Naive thymus-derived CD4-positive, alpha-beta T cell (primary cell): ENCODE results near the gene CLSTN1. TPM values are rescaled to one million over a fixed set of nuclear protein-coding genes. Genes with fewer than 3 reads are reported as not detected.
A peak's percentile ranks its signal among the peaks of the same experiment; 100 is the strongest.
"Not testable (repeated sequence)": the region's sequence is repeated elsewhere in the genome, so short reads cannot be mapped to it uniquely, and the experiment has no call there.

Experiments
- ATAC-seq: fragments of 150-1000 bp; cut with Tn5 transposase; 2 replicates; pipeline ENCODE4 v1.10.0; 2021; ENCODE audit warnings: mild to moderate bottlenecking, moderate library complexity
- CTCF ChIA-PET: fragments of 350-600 bp; sonication (Branson Sonifier 250); formaldehyde crosslinking; loops from one replicate; lab custom pipeline; 2021; ENCODE audit warnings: antibody characterized with exemption; lab: Charles Lee
- POLR2A ChIA-PET: fragments of 350-600 bp; sonication (Branson Sonifier 250); formaldehyde crosslinking; loops from one replicate; lab custom pipeline; 2021; ENCODE audit warnings: antibody characterized with exemption, inconsistent platforms; lab: Charles Lee
- DNase-seq, 9 donors: peaks; one replicate each; pipeline versions ENCODE4 v3.0.0 to v3.0.0-alpha.2; 2020 to 2022; ENCODE audit warnings: mixed read lengths in 1 of 9
- H3K27ac ChIP-seq: one replicate; pipeline ENCODE4 v1.7.0; 2013; ENCODE audit warnings: mild to moderate bottlenecking, low read depth, low read length, moderate library complexity
- H3K27me3 ChIP-seq, 2 donors: one replicate each; pipeline ENCODE4 v1.7.0; 2013; ENCODE audit warnings: low read length in 2 of 2, mild to moderate bottlenecking in 2 of 2, moderate library complexity in 2 of 2; ENCODE audit not compliant: control insufficient read depth in 2 of 2, insufficient read depth in 2 of 2
- H3K36me3 ChIP-seq, 3 experiments: 1 replicate in 2 of 3; 2 replicates in 1 of 3; pipeline ENCODE4 v1.7.0; 2013; ENCODE audit warnings: low read length in 3 of 3, mild to moderate bottlenecking in 3 of 3, moderate library complexity in 1 of 3; ENCODE audit not compliant: insufficient read depth in 3 of 3, control insufficient read depth in 2 of 3
- H3K4me1 ChIP-seq, 2 donors: one replicate each; pipeline ENCODE4 v1.7.0; 2013; ENCODE audit warnings: low read length in 2 of 2, mild to moderate bottlenecking in 2 of 2, moderate library complexity in 1 of 2; ENCODE audit not compliant: control insufficient read depth in 2 of 2, insufficient read depth in 2 of 2
- H3K4me3 ChIP-seq: 2 replicates; pipeline ENCODE4 v1.7.0; 2013; ENCODE audit warnings: mild to moderate bottlenecking, low read length
- H3K9me3 ChIP-seq, 3 experiments: 1 replicate in 2 of 3; 2 replicates in 1 of 3; pipeline ENCODE4 v1.7.0; 2013; ENCODE audit warnings: low read length in 3 of 3; ENCODE audit not compliant: control insufficient read depth in 2 of 3
- H3K27ac Mint-ChIP-seq, 9 donors: one replicate each; pipeline ENCODE4 v1.8.0; 2020 to 2022; ENCODE audit warnings: mixed read lengths in 9 of 9, mild to moderate bottlenecking in 8 of 9, moderate library complexity in 5 of 9, inconsistent platforms in 2 of 9
- H3K27me3 Mint-ChIP-seq, 5 donors: one replicate each; pipeline ENCODE4 v1.8.0; 2021 to 2022; ENCODE audit warnings: mixed read lengths in 5 of 5, mild to moderate bottlenecking in 1 of 5
- H3K36me3 Mint-ChIP-seq, 5 donors: one replicate each; pipeline ENCODE4 v1.8.0; 2020 to 2022; ENCODE audit warnings: mixed read lengths in 5 of 5, mild to moderate bottlenecking in 3 of 5, inconsistent platforms in 1 of 5
- H3K4me1 Mint-ChIP-seq, 7 donors: one replicate each; pipeline ENCODE4 v1.8.0; 2020 to 2022; ENCODE audit warnings: mixed read lengths in 7 of 7, mild to moderate bottlenecking in 3 of 7, inconsistent platforms in 1 of 7
- H3K4me3 Mint-ChIP-seq, 10 donors: one replicate each; pipeline ENCODE4 v1.8.0; 2020 to 2022; ENCODE audit warnings: mild to moderate bottlenecking in 10 of 10, mixed read lengths in 10 of 10, moderate library complexity in 6 of 10, inconsistent platforms in 2 of 10
- H3K9me3 Mint-ChIP-seq, 11 donors: one replicate each; pipeline ENCODE4 v1.8.0; 2020 to 2022; ENCODE audit warnings: mixed read lengths in 11 of 11, mild to moderate bottlenecking in 4 of 11, inconsistent platforms in 1 of 11, moderate library complexity in 1 of 11
- intact Hi-C, 2 donors: fragments of 100-400 bp; cut with micrococcal nuclease; formaldehyde crosslinking; loops; one replicate each; pipeline ENCODE4 v1.15.1; 2023
- polyA plus RNA-seq, 2 donors: library from polyadenylated mRNA; unstranded; fragments of 300-500 nt; fragmentation: Illumina TruSeq; gene quantifications; one replicate each; pipeline ENCODE4 v1.2.3, GENCODE V29; 2021
- total RNA-seq, 6 experiments: library from RNA in 5 of 6; stranded (reverse) in 5 of 6; gene quantifications; 1 replicate in 5 of 6; 2 replicates in 1 of 6; pipeline ENCODE4 v1.2.3 and lab custom pipeline; 2021 to 2026

Gene CLSTN1
- total and polyA plus RNA-seq, 7 experiments from 2014 or later = 16.9 to 116 (median 78.3) TPM

DNA sequence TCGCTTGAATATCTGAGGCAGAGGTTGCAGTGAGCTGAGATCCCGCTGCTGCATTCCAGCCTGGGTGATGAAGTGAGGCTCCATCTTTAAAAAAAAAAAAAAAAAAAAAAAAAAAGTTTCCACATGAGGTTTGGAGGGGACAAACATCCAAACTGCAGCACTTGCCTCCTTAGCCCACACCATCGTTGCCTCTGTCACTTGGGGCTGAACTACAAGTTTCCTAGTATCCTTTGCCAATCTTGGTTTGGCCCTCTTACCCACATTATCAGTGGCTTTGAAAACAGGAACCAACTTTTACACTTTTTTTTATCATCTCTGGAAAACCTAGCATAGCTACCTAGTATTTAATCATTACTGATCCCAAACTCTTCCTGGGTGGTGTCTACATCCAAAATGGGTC lies 59.2 kb downstream of the CLSTN1 start:
- Histone ChIP-seq H3K36me3 (peaks cover 0 to 12% (median 0%) of the 10 kb centered on the region in 3 experiments), H3K4me3 (no peak overlapping the region), H3K9me3 (no peaks in the 10 kb centered on the region), H3K27me3 (no peaks in the 10 kb centered on the region), H3K27ac (no peak overlapping the region), H3K4me1 (peaks cover 0 to 8% of the 10 kb centered on the region in 2 donors)
- DNase-seq = no peak
- Mint-ChIP-seq H3K9me3 (no peaks in the 10 kb centered on the region), H3K27me3 (no peaks in the 10 kb centered on the region), H3K4me1 (peaks cover 13 to 43% (median 34%) of the 10 kb centered on the region in 7 donors), H3K27ac (peak overlapping the region in 2 of 9 donors; percentile 2 to 16), H3K4me3 (no peak overlapping the region), H3K36me3 (peaks cover 0 to 13% (median 0%) of the 10 kb centered on the region in 5 donors)
- ATAC-seq = no peak
- CTCF ChIA-PET = interaction anchor here (0.7 kb wide), 1 partner anchor 63 kb away, joined by 4 read pairs; no protein-coding TSS in a partner anchor
- intact Hi-C loops = no loop called here
- POLR2A ChIA-PET = interaction anchor here (0.6 kb wide), 1 partner anchor 111 kb away, joined by 5 read pairs; no protein-coding TSS in a partner anchor

DNA sequence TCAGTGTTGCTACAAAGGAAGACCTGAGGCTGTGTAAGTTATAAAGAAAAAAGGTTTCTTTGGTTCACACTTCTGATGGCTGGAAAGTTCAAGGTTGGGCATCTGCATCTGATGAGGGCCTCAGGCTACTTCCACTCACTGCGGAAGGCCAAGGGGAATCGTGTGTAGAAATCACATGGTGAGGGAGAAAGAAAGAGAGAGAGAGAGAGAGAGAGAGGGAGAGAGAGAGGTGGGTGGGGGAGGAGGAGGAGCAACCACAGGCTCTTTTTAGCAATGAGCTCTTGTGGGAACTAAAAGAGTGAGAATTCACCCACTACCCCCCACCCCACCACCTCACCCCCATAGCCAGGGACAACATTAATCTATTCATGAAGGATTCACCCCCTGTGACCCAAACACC lies 59.9 kb downstream of the CLSTN1 start:
- no peaks in the 10 kb centered on the region for H3K9me3 Mint-ChIP-seq
- no peak for ATAC-seq
- Histone ChIP-seq H3K4me3 (no peak overlapping the region), H3K9me3 (no peaks in the 10 kb centered on the region), H3K27me3 (no peaks in the 10 kb centered on the region), H3K27ac (no peak overlapping the region), H3K36me3 (peaks cover 0 to 12% (median 0%) of the 10 kb centered on the region in 3 experiments), H3K4me1 (peaks cover 0 to 3% of the 10 kb centered on the region in 2 donors)
- CTCF ChIA-PET = no interaction called here
- no peak overlapping the region for H3K4me3 Mint-ChIP-seq
- intact Hi-C loops = no loop called here
- peak overlapping the region in 4 of 9 donors; percentile 38 to 73 (median 60) for H3K27ac Mint-ChIP-seq
- peaks cover 9 to 38% (median 29%) of the 10 kb centered on the region in 7 donors for H3K4me1 Mint-ChIP-seq
- H3K36me3 Mint-ChIP-seq = peaks cover 0 to 13% (median 0%) of the 10 kb centered on the region in 5 donors
- DNase-seq = no peak
- POLR2A ChIA-PET = no interaction called here
- H3K27me3 Mint-ChIP-seq = no peaks in the 10 kb centered on the region

DNA sequence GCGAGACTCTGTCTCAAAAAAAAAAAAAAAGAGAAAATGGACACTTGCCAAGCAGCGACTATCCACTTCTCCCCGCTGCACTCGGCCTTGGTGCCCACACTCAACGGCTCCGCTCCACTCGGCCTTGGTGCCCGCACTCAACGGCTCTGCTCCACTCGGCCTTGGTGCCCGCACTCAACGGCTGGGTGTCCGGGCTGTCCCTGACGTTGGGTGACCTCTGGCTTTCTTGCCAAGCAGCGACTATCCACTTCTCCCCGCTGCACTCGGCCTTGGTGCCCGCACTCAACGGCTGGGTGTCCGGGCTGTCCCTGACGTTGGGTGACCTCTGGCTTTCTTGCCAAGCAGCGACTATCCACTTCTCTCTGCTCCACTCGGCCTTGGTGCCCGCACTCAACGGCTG lies 61.3 kb downstream of the CLSTN1 start:
- CTCF ChIA-PET, H3K9me3 ChIP-seq, H3K4me3 Mint-ChIP-seq, H3K4me1 ChIP-seq, DNase-seq, H3K27ac ChIP-seq, intact Hi-C loops, H3K9me3 Mint-ChIP-seq, ATAC-seq, H3K27me3 Mint-ChIP-seq, H3K4me3 ChIP-seq, H3K27me3 ChIP-seq: not testable (repeated sequence)
- peaks cover 0 to 12% (median 0%) of the 10 kb centered on the region in 3 experiments for H3K36me3 ChIP-seq
- H3K36me3 Mint-ChIP-seq = peaks cover 0 to 13% (median 0%) of the 10 kb centered on the region in 5 donors
- POLR2A ChIA-PET = interaction anchor here (1.0 kb wide), 1 partner anchor 45 kb away, joined by 5 read pairs; no protein-coding TSS in a partner anchor
- H3K27ac Mint-ChIP-seq = peak overlapping the region in 1 of 9 donors; percentile 59
- H3K4me1 Mint-ChIP-seq = peaks cover 9 to 39% (median 34%) of the 10 kb centered on the region in 7 donors

DNA sequence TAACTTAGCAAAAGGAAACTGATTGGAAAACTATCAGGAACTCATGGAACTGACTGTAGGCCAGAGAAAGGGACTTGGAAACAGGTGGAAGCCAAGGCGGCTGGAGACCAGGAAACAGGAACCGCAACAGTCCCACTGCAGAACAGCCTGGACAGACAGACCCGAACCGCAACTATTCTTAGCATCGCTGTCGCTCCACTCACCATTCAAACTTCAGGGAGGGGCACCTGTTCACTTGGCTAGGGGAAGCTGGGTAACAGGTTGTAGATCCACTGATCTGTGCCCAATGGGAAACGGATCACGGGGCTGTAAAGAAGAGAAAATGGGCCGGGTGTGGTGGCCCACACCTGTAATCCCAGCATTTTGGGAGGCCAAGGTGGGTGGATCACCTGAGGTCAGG lies 61.9 kb downstream of the CLSTN1 start:
- intact Hi-C loops = no loop called here
- peaks cover 0 to 3% of the 10 kb centered on the region in 2 donors for H3K4me1 ChIP-seq
- H3K4me3 ChIP-seq = no peak overlapping the region
- ATAC-seq (no peak), DNase-seq (no peak)
- H3K9me3 Mint-ChIP-seq = no peaks in the 10 kb centered on the region
- CTCF ChIA-PET = no interaction called here
- no peaks in the 10 kb centered on the region for H3K27me3 ChIP-seq
- H3K27ac ChIP-seq = no peak overlapping the region
- H3K36me3 ChIP-seq = peaks cover 0 to 12% (median 0%) of the 10 kb centered on the region in 3 experiments
- H3K4me1 Mint-ChIP-seq = peaks cover 9 to 37% (median 33%) of the 10 kb centered on the region in 7 donors
- no peak overlapping the region for H3K4me3 Mint-ChIP-seq
- POLR2A ChIA-PET = no interaction called here
- H3K27ac Mint-ChIP-seq = peak overlapping the region in 1 of 9 donors; percentile 9
- no peaks in the 10 kb centered on the region for H3K9me3 ChIP-seq
- H3K36me3 Mint-ChIP-seq = peaks cover 0 to 13% (median 0%) of the 10 kb centered on the region in 5 donors
- H3K27me3 Mint-ChIP-seq = no peaks in the 10 kb centered on the region

DNA sequence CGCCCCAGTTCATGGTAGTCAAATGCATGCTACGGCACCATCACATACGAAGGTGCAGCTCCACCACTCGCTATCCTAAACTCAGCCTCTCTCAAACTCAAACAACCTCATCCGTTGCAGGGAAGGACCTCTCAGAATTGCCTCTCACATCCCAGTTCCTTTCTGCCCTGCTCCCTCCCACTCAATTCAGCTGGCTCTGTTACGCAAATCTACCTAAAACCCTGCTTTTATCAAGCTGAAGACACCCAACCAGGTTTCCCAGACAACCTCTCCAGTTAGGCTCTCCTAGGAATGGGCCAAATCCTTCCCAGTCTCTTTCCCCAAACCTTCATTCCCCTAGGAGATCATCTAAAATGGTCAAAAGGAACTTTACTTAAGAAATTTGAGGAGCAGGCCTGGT lies 62.9 kb downstream of the CLSTN1 start:
- peaks cover 0 to 3% of the 10 kb centered on the region in 2 donors for H3K4me1 ChIP-seq
- peaks cover 0 to 15% (median under 1%) of the 10 kb centered on the region in 5 donors for H3K36me3 Mint-ChIP-seq
- ChIA-PET CTCF (no interaction called here), POLR2A (interaction anchor here (0.9 kb wide), 1 partner anchor 44 kb away, joined by 5 read pairs; no protein-coding TSS in a partner anchor)
- H3K9me3 Mint-ChIP-seq = no peaks in the 10 kb centered on the region
- H3K36me3 ChIP-seq = peaks cover 0 to 12% (median 0%) of the 10 kb centered on the region in 3 experiments
- H3K27ac Mint-ChIP-seq = peak overlapping the region in 3 of 9 donors; percentile 10 to 75 (median 75)
- H3K9me3 ChIP-seq = no peaks in the 10 kb centered on the region
- ATAC-seq (no peak), DNase-seq (no peak)
- H3K27ac ChIP-seq = no peak overlapping the region
- H3K27me3 ChIP-seq = no peaks in the 10 kb centered on the region
- H3K4me3 Mint-ChIP-seq = no peak overlapping the region
- H3K4me3 ChIP-seq = no peak overlapping the region
- intact Hi-C loops = no loop called here
- no peaks in the 10 kb centered on the region for H3K27me3 Mint-ChIP-seq
- H3K4me1 Mint-ChIP-seq = peaks cover 9 to 35% (median 32%) of the 10 kb centered on the region in 7 donors

DNA sequence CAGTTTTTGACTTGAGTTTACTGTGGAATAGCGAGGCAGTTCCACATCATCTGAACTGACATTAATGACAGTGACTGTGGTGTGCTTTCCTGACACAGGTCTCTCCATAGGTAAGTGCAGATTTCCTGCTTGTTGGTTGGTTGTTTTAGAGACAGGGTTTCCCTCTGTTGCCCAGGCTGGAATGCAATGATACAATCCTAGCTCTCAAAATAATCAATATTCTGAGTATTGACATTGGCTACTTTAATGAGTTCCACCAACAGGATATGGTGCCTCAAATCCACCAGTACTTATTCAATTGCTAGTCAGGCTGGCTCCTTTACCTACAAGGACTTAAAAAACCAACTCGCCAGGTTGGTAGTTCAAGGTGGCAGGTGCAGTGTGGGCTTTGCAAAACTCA lies 63.8 kb downstream of the CLSTN1 start:
- no peak overlapping the region for H3K4me3 ChIP-seq
- DNase-seq (no peak), ATAC-seq (no peak)
- H3K27me3 ChIP-seq = no peaks in the 10 kb centered on the region
- H3K9me3 Mint-ChIP-seq = no peaks in the 10 kb centered on the region
- no peaks in the 10 kb centered on the region for H3K27me3 Mint-ChIP-seq
- peaks cover 0 to 3% of the 10 kb centered on the region in 2 donors for H3K4me1 ChIP-seq
- no peaks in the 10 kb centered on the region for H3K9me3 ChIP-seq
- no peak overlapping the region for H3K27ac ChIP-seq
- H3K27ac Mint-ChIP-seq = peak overlapping the region in 3 of 9 donors; percentile 31 to 45 (median 41)
- ChIA-PET POLR2A (interaction anchor here (0.6 to 1.1 kb wide), 2 partner anchors 43 to 953 kb away, joined by 3 read pairs; no protein-coding TSS in a partner anchor), CTCF (no interaction called here)
- peaks cover 0 to 20% (median 4%) of the 10 kb centered on the region in 5 donors for H3K36me3 Mint-ChIP-seq
- H3K4me1 Mint-ChIP-seq = peaks cover 8 to 40% (median 33%) of the 10 kb centered on the region in 7 donors
- no peak overlapping the region for H3K4me3 Mint-ChIP-seq
- intact Hi-C loops = no loop called here
- peaks cover 0 to 13% (median 0%) of the 10 kb centered on the region in 3 experiments for H3K36me3 ChIP-seq
